NCI-H1417 (cell line): ENCODE data around the gene C1QL1.

Experiments used
- DNase-seq, 3 experiments: peaks; one replicate each; lab custom pipeline; 2025; lab: John Stamatoyannopoulos, UW

C1QL1 gene

GRCh38 chr17:44930667-44931066 lies 37.4 kb downstream of the C1QL1 start:
- DNase-seq = no peak

GRCh38 chr17:44928950-44929720 lies 39.0 kb downstream of the C1QL1 start:
- no peak for DNase-seq

GRCh38 chr17:44928136-44928535 lies 40.0 kb downstream of the C1QL1 start:
- no peak for DNase-seq

GRCh38 chr17:44927696-44928095 lies 40.4 kb downstream of the C1QL1 start:
- DNase-seq = no peak

GRCh38 chr17:44926821-44927525 lies 41.1 kb downstream of the C1QL1 start:
- DNase-seq = no peak

- DNase-seq = no peak
Observed at GRCh38 chr17:44925731-44926697, 42.1 kb downstream of the C1QL1 start.

- DNase-seq = peak in 2 of 3 experiments; percentile 33 to 62
Observed at GRCh38 chr17:44924107-44924544, 44.0 kb downstream of the C1QL1 start.

- DNase-seq = peak in 1 of 3 experiments; percentile 29
Observed at GRCh38 chr17:44922746-44923470, 45.2 kb downstream of the C1QL1 start.

GRCh38 chr17:44922136-44922535 lies 46.0 kb downstream of the C1QL1 start:
- no peak for DNase-seq

GRCh38 chr17:44921122-44921882 lies 46.8 kb downstream of the C1QL1 start:
- DNase-seq = peak in 2 of 3 experiments; percentile 18 to 57

GRCh38 chr17:44920565-44920940 lies 47.5 kb downstream of the C1QL1 start:
- peak in 1 of 3 experiments; percentile 36 for DNase-seq

GRCh38 chr17:44919885-44920564 lies 48.1 kb downstream of the C1QL1 start:
- peak; percentile 47 to 84 (median 61) for DNase-seq

GRCh38 chr17:44919411-44919810 lies 48.7 kb downstream of the C1QL1 start:
- no peak for DNase-seq

GRCh38 chr17:44918006-44918405 lies 50.1 kb downstream of the C1QL1 start:
- no peak for DNase-seq

- DNase-seq = no peak
Observed at GRCh38 chr17:44917456-44917855, 50.6 kb downstream of the C1QL1 start.

- no peak for DNase-seq
Observed at GRCh38 chr17:44916781-44917241, 51.3 kb downstream of the C1QL1 start.

- no peak for DNase-seq
Observed at GRCh38 chr17:44915862-44916780, 52.0 kb downstream of the C1QL1 start.

- no peak for DNase-seq
Observed at GRCh38 chr17:44915321-44915726, 52.8 kb downstream of the C1QL1 start, which contains the start of gene GFAP. Gene GFAP, minus strand, starts transcription at chr17:44915500. Its CDS starts 14 bp downstream, at chr17:44915486.
